ENCODE measurements around the gene UMODL1.

The UMODL1 gene

DNA sequence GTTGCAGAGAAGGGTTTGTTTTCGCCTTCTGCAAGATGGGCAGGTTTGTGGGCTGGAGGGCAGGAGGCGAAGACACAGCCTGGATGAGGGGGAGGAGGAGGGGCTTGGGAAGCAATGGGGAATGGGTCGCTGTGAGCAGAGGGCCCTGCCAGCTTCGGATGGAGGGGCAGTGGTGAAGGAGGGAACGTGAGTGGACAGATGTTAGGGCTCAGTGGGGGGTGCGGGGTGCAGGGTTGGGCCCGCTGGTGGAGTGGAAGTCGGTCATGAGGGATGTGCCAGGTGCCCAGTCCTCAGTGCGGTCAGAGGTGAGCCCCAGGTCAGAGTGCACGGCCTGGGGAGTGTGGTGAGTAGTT lies 92.4 kb downstream of the UMODL1 start:
- DNase-seq: no peak
- TF ChIP-seq, protein P1, sequence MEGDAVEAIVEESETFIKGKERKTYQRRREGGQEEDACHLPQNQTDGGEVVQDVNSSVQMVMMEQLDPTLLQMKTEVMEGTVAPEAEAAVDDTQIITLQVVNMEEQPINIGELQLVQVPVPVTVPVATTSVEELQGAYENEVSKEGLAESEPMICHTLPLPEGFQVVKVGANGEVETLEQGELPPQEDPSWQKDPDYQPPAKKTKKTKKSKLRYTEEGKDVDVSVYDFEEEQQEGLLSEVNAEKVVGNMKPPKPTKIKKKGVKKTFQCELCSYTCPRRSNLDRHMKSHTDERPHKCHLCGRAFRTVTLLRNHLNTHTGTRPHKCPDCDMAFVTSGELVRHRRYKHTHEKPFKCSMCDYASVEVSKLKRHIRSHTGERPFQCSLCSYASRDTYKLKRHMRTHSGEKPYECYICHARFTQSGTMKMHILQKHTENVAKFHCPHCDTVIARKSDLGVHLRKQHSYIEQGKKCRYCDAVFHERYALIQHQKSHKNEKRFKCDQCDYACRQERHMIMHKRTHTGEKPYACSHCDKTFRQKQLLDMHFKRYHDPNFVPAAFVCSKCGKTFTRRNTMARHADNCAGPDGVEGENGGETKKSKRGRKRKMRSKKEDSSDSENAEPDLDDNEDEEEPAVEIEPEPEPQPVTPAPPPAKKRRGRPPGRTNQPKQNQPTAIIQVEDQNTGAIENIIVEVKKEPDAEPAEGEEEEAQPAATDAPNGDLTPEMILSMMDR (IDR thresholded peaks at IDR 0.05; ENCODE audit: low read length): no peak
- TF ChIP-seq EZH2 (optimal IDR thresholded peaks at IDR 0.05; ENCODE audit: low read depth, low read length): no peak
- TF ChIP-seq EZH2phosphoT487 (IDR thresholded peaks at IDR 0.05; ENCODE audit: low read length): no peak
- H3K4me3 ChIP-seq (ENCODE audit: low read length): no peak overlapping the region
- H3K27me3 ChIP-seq (replicated peaks; ENCODE audit: insufficient read depth, low read length): peaks cover 17% of the 10 kb centered on the region
- no peaks in the 10 kb centered on the region for H3K9me3 ChIP-seq (replicated peaks; ENCODE audit: insufficient read depth, low read length)
- no peaks in the 10 kb centered on the region for H3F3A ChIP-seq (ENCODE audit: insufficient read depth, low read length)
- no peaks in the 10 kb centered on the region for H3K9me2 ChIP-seq (replicated peaks; ENCODE audit: insufficient read depth, low read length)
- no peak overlapping the region for H2AFZ ChIP-seq (ENCODE audit: low read length)
- no peaks in the 10 kb centered on the region for H3K4me1 ChIP-seq (ENCODE audit: low read length)
- H3K4me2 ChIP-seq (ENCODE audit: low read depth, low read length): no peak overlapping the region
- H4K20me1 ChIP-seq (ENCODE audit: insufficient read depth, low read length): no peaks in the 10 kb centered on the region
- no peaks in the 10 kb centered on the region for H3K36me3 ChIP-seq (replicated peaks; ENCODE audit: insufficient read depth, low read length)
- H3K79me2 ChIP-seq (ENCODE audit: low read length): no peaks in the 10 kb centered on the region
- no peak overlapping the region for H3K27ac ChIP-seq (ENCODE audit: low read length)
- H3K9ac ChIP-seq (ENCODE audit: low read length): no peak overlapping the region

DNA sequence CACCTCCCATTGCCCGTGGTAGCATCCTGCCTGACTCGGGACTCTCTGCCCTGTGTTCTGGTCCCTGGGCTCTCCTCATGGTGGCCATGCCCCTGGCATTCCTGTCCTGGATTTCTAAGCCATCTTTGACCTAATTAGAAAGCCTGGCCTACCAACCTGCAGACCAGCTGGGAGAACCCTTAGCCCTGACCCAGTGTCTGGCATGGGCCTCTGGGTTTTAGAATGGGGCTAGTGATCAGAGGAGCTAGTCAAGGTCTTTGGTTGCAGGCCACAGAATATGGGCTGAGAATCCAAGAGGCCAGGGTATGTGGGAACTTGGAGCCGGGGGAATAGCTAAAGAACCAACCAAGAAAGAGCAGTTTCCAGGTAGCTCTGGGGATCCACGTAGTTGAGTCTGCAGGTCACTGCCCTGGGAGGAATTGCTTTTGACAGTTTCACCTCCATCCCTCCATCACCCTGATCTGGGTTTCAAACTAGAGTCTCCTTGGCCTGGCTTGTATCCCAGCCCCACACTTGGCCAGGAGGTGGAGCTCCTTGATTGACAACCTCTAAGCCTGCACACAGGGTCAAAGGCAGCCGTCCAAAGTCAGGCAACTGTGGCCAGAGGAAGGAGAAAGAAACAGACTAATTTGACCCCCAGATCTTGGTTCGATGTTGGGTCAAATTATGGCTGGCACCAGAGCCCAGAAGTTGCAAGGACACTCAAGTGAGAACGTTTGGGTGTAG lies 93.1 kb downstream of the UMODL1 start:
- no peak for TF ChIP-seq EZH2phosphoT487 (IDR thresholded peaks at IDR 0.05; ENCODE audit: low read length)
- TF ChIP-seq, protein P1 (IDR thresholded peaks at IDR 0.05; ENCODE audit: low read length): peak; percentile 86
- TF ChIP-seq EZH2 (optimal IDR thresholded peaks at IDR 0.05; ENCODE audit: low read depth, low read length): no peak
- no peaks in the 10 kb centered on the region for H3K9me2 ChIP-seq (replicated peaks; ENCODE audit: insufficient read depth, low read length)
- H3K4me3 ChIP-seq (ENCODE audit: low read length): no peak overlapping the region
- H3K9me3 ChIP-seq (replicated peaks; ENCODE audit: insufficient read depth, low read length): 0 out of 2 replicates have a peak, but pooled peaks cover 3% of the 10 kb centered on the region
- H3F3A ChIP-seq (ENCODE audit: insufficient read depth, low read length): no peaks in the 10 kb centered on the region
- H3K27ac ChIP-seq (ENCODE audit: low read length): no peak overlapping the region
- H2AFZ ChIP-seq (ENCODE audit: low read length): no peak overlapping the region
- DNase-seq: peak; percentile 66
- H3K79me2 ChIP-seq (ENCODE audit: low read length): no peaks in the 10 kb centered on the region
- peaks cover 17% of the 10 kb centered on the region for H3K27me3 ChIP-seq (replicated peaks; ENCODE audit: insufficient read depth, low read length)
- H4K20me1 ChIP-seq (ENCODE audit: insufficient read depth, low read length): no peaks in the 10 kb centered on the region
- no peaks in the 10 kb centered on the region for H3K36me3 ChIP-seq (replicated peaks; ENCODE audit: insufficient read depth, low read length)
- no peaks in the 10 kb centered on the region for H3K4me1 ChIP-seq (ENCODE audit: low read length)
- no peak overlapping the region for H3K4me2 ChIP-seq (ENCODE audit: low read depth, low read length)
- H3K9ac ChIP-seq (ENCODE audit: low read length): no peak overlapping the region

DNA sequence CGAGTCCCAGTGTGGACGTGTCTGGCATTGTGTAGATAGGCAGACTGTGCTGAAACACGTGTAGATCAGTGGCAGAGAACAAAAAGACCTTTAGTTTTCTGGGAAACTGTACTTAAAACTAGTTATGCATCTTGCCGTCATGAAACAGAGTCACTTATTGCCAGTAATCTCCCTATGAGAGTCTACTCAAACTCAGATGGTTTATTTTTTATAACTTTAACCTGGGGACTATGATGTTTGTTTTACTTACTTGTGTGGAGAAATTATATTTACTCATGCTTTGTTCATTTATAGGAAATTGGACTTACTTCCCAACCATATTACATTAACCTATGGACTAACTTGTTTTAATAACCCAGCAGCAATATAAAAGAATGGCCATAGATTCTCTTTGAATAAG lies 93.7 kb downstream of the UMODL1 start:
- H3K9ac ChIP-seq (ENCODE audit: low read length): no peak overlapping the region
- H3F3A ChIP-seq (ENCODE audit: insufficient read depth, low read length): no peaks in the 10 kb centered on the region
- H4K20me1 ChIP-seq (ENCODE audit: insufficient read depth, low read length): no peaks in the 10 kb centered on the region
- H3K27ac ChIP-seq (ENCODE audit: low read length): no peak overlapping the region
- TF ChIP-seq EZH2 (optimal IDR thresholded peaks at IDR 0.05; ENCODE audit: low read depth, low read length) (no peak), EZH2phosphoT487 (IDR thresholded peaks at IDR 0.05; ENCODE audit: low read length) (no peak)
- TF ChIP-seq, protein P1 (IDR thresholded peaks at IDR 0.05; ENCODE audit: low read length): no peak
- no peaks in the 10 kb centered on the region for H3K9me2 ChIP-seq (replicated peaks; ENCODE audit: insufficient read depth, low read length)
- no peaks in the 10 kb centered on the region for H3K36me3 ChIP-seq (replicated peaks; ENCODE audit: insufficient read depth, low read length)
- no peaks in the 10 kb centered on the region for H3K79me2 ChIP-seq (ENCODE audit: low read length)
- no peak overlapping the region for H3K4me3 ChIP-seq (ENCODE audit: low read length)
- no peak for DNase-seq
- H3K4me1 ChIP-seq (ENCODE audit: low read length): no peaks in the 10 kb centered on the region
- H2AFZ ChIP-seq (ENCODE audit: low read length): no peak overlapping the region
- H3K27me3 ChIP-seq (replicated peaks; ENCODE audit: insufficient read depth, low read length): peaks cover 15% of the 10 kb centered on the region; the same call in 1 of the 2 replicates
- H3K9me3 ChIP-seq (replicated peaks; ENCODE audit: insufficient read depth, low read length): 0 out of 2 replicates have a peak, but pooled peaks cover 3% of the 10 kb centered on the region
- no peak overlapping the region for H3K4me2 ChIP-seq (ENCODE audit: low read depth, low read length)

All from MM.1S (cell line).